ENCODE measurements around the gene PRDM10.

DNA sequence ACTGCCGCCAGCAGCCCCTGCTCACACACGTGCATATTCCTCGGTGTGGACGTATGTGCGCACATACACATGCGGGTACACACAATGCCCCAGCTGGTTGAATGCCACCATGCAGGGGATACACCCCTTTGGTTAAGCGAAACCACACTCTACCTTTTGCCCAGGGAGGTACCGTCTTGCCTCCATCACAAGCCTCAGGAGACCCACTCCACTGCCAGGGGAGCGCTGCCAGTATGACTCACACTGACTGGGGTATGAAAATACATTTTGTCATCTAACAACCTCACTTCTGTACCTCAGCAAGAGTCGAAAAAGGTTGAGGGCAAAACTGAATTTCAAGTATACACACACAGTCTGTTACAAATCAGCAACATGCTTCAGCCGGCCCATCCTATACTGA, 147.5 kb downstream of the PRDM10 start:
- TF ChIP-seq POLR2A (IDR thresholded peaks at IDR 0.05; ENCODE audit: low read length) (no peak), GATA1 (IDR thresholded peaks at IDR 0.05; ENCODE audit: low read depth, low read length) (no peak)

Data from erythroblast (primary cell).